ENCODE measurements around the gene RBPJL.

GRCh38 chr20:45366631-45367030 lies 60.0 kb downstream of the RBPJL start:
- TF ChIP-seq POLR2AphosphoS5 (IDR thresholded peaks at IDR 0.05) (no peak), EP300 (IDR thresholded peaks at IDR 0.05) (no peak), CTCF (IDR thresholded peaks at IDR 0.05) (no peak), POLR2A (IDR thresholded peaks at IDR 0.05) (no peak)

All from stomach (tissue), 4 donors.